ENCODE results near the gene SELENON. TPM values are rescaled to one million over a fixed set of nuclear protein-coding genes. Genes with fewer than 3 reads are reported as not detected.

The SELENON gene
- total and polyA plus RNA-seq, 2 of the 4 experiments (the other 2 are of a cell fraction) = 9.1 to 114 TPM

DNA sequence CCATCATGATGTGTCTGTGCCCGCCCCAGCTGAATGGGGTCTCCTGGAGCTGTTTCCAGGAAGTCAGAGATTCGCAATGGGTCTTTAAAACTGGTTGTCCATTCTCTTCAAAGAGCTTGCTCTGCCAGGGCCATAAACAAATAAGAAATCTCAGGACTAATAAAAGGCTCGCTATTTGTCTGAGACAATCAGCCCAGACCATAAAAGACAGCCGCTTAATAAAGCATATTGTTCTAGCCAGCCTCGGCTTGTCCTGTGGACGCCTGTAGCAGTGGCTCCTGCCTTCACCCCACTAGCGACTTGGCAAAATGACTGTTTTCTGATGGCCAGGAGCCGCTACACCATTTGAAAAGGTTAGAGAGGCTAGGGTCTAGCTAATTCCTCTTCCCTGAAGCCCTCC, 20.6 kb upstream of the SELENON start:
- no peak overlapping the region for H3K4me3 ChIP-seq (ENCODE audit: insufficient read depth, low read depth, low read length)
- no peak overlapping the region for H2AK9ac ChIP-seq (replicated peaks; ENCODE audit: low read depth, low read length, poor library complexity)
- no peaks in the 10 kb centered on the region for H3K79me1 ChIP-seq (ENCODE audit: low read depth in 1 of 2, low read length in 2 of 2)
- dilution Hi-C loops (cut with HindIII; ENCODE audit: low sequenced_read_pairs, unreplicated experiment) (no loop called here), in situ Hi-C loops (cut with MboI; ENCODE audit: low sequenced_read_pairs) (no loop called here), intact Hi-C loops (cut with micrococcal nuclease) (no loop called here)
- no peak overlapping the region for H3K4me2 ChIP-seq (ENCODE audit: low read depth, low read length)
- ChIA-PET CTCF (no interaction called here), POLR2A (ENCODE audit: unreplicated experiment) (no interaction called here)
- no peak overlapping the region for H2BK20ac ChIP-seq (ENCODE audit: low read depth, low read length)
- H3K23ac ChIP-seq (ENCODE audit: low read depth, low read length) = no peak overlapping the region
- H3K56ac ChIP-seq (ENCODE audit: extremely low read depth, insufficient read depth, low read length) = no peak overlapping the region
- no peak overlapping the region for H3K9ac ChIP-seq (ENCODE audit: low read depth, low read length)
- DNase-seq (no peak), ATAC-seq (ENCODE audit: low read depth) (no peak)
- H3K14ac ChIP-seq (replicated peaks; ENCODE audit: low read depth, low read length) = no peak overlapping the region
- no peak overlapping the region for H2BK15ac ChIP-seq (ENCODE audit: low read depth, low read length)
- no TSS peak for BruUV-seq (replicated peaks)
- no peaks in the 10 kb centered on the region for H3K9me1 ChIP-seq (ENCODE audit: insufficient read depth, low read length)
- no peaks in the 10 kb centered on the region for H3K9me3 ChIP-seq (ENCODE audit: control insufficient read depth, insufficient read depth, low read length)
- H3K36me3 ChIP-seq (ENCODE audit: control insufficient read depth, insufficient read depth, low read length) = peaks cover 19% of the 10 kb centered on the region; the same call in 1 of the 2 replicates
- no peaks in the 10 kb centered on the region for H4K20me1 ChIP-seq (ENCODE audit: insufficient read depth, low read length)
- peaks cover 6% of the 10 kb centered on the region; the same call in 1 of the 2 replicates for H3K4me1 ChIP-seq (ENCODE audit: control insufficient read depth, insufficient read depth, low read length)
- 100% methylated on average over 4 of the region's 8 CpGs; no CpG with 5 or more reads in 1 of the 2 experiments for WGBS, 2 experiments (ENCODE audit: extremely low coverage in 2 of 2, insufficient read length in 1 of 2)
- no peak overlapping the region for H2BK120ac ChIP-seq (ENCODE audit: low read depth, low read length)
- no peak overlapping the region for H3K18ac ChIP-seq (ENCODE audit: low read depth, low read length)
- no peak overlapping the region for H3K4ac ChIP-seq (ENCODE audit: low read depth, low read length)
- TF ChIP-seq BHLHE40 (IDR thresholded peaks at IDR 0.05; ENCODE audit: low read depth, low read length) (no peak), MAFK (IDR thresholded peaks at IDR 0.05; ENCODE audit: low read depth, low read length) (no peak), MAZ (IDR thresholded peaks at IDR 0.05; ENCODE audit: borderline replicate concordance, low read depth, low read length) (no peak), CEBPB (IDR thresholded peaks at IDR 0.05; ENCODE audit: low read depth, low read length) (no peak), RCOR1 (IDR thresholded peaks at IDR 0.05; ENCODE audit: insufficient replicate concordance, low read length) (no peak), RFX5 (IDR thresholded peaks at IDR 0.05; ENCODE audit: low read depth, low read length) (no peak), CTCF (conservative IDR thresholded peaks at IDR 0.05; ENCODE audit: low read depth, low read length) (no peak), FOS (IDR thresholded peaks at IDR 0.05; ENCODE audit: low read depth, low read length) (no peak), CHD1 (IDR thresholded peaks at IDR 0.05; ENCODE audit: low read depth, low read length) (no peak), POLR2A (IDR thresholded peaks at IDR 0.05; ENCODE audit: low read depth, low read length) (no peak), MXI1 (IDR thresholded peaks at IDR 0.05; ENCODE audit: borderline replicate concordance, low read depth, low read length) (no peak), NFE2L2 (IDR thresholded peaks at IDR 0.05; ENCODE audit: low read depth, low read length) (no peak), RAD21 (IDR thresholded peaks at IDR 0.05; ENCODE audit: low read length) (no peak), SMC3 (IDR thresholded peaks at IDR 0.05; ENCODE audit: low read depth, low read length) (no peak)
- TF ChIP-seq, protein P1, sequence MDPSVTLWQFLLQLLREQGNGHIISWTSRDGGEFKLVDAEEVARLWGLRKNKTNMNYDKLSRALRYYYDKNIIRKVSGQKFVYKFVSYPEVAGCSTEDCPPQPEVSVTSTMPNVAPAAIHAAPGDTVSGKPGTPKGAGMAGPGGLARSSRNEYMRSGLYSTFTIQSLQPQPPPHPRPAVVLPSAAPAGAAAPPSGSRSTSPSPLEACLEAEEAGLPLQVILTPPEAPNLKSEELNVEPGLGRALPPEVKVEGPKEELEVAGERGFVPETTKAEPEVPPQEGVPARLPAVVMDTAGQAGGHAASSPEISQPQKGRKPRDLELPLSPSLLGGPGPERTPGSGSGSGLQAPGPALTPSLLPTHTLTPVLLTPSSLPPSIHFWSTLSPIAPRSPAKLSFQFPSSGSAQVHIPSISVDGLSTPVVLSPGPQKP (IDR thresholded peaks at IDR 0.05; ENCODE audit: borderline replicate concordance, low read depth, low read length) = no peak
- H3K27ac ChIP-seq (ENCODE audit: insufficient read depth, low read length) = no peak overlapping the region
- no peak overlapping the region for H2AFZ ChIP-seq (replicated peaks; ENCODE audit: low read length, poor library complexity)
- no peak overlapping the region for H4K8ac ChIP-seq (ENCODE audit: low read depth in 2 of 2, low read length in 2 of 2)
- H2AK5ac ChIP-seq (ENCODE audit: low read depth, low read length) = no peak overlapping the region
- H4K91ac ChIP-seq (ENCODE audit: insufficient read depth, low read depth, low read length) = no peak overlapping the region
- H3K27me3 ChIP-seq (ENCODE audit: control insufficient read depth, insufficient read depth, low read length) = no peaks in the 10 kb centered on the region
- H4K5ac ChIP-seq (ENCODE audit: low read depth, low read length) = no peak overlapping the region
- no peak overlapping the region for H2BK5ac ChIP-seq (ENCODE audit: low read depth, low read length, poor library complexity, severe bottlenecking)
